Esophagus squamous epithelium (tissue), 5 donors: Measurements from ENCODE around the gene TPCN2. TPM values are rescaled to one million over a fixed set of nuclear protein-coding genes. Genes with fewer than 3 reads are reported as not detected.
"Not testable (repeated sequence)": the region's sequence is repeated elsewhere in the genome, so short reads cannot be mapped to it uniquely, and the experiment has no call there.

ENCODE experiments used
- DNase-seq: peaks from one replicate; lab custom pipeline; 2025; lab: John Stamatoyannopoulos, UW
- H3K27ac ChIP-seq, 4 donors: fragments of 200-600 bp; sonication (generic); one replicate each; pipeline ENCODE4 v1.5.1; 2016 to 2019; ENCODE audit warnings: mild to moderate bottlenecking in 1 of 4
- H3K27me3 ChIP-seq, 4 donors: fragments of 200-600 bp; sonication (generic); 1 replicate in 3 of 4; 2 replicates in 1 of 4; pipeline versions ENCODE4 v1.5.1 to v1.6.0; 2017 to 2021; ENCODE audit warnings: antibody characterized with exemption in 1 of 4
- H3K36me3 ChIP-seq, 3 donors: fragments of 200-600 bp; sonication (generic); one replicate each; pipeline ENCODE4 v1.5.1; 2016 to 2019
- H3K4me1 ChIP-seq, 3 donors: fragments of 200-600 bp; sonication (generic); one replicate each; pipeline ENCODE4 v1.5.1; 2017 to 2019
- H3K4me3 ChIP-seq, 4 donors: fragments of 200-600 bp; sonication (generic); 1 replicate in 3 of 4; 2 replicates in 1 of 4; pipeline ENCODE4 v1.5.1; 2016 to 2019; ENCODE audit warnings: mild to moderate bottlenecking in 2 of 4, moderate library complexity in 1 of 4
- H3K9me3 ChIP-seq, 3 donors: fragments of 200-600 bp; sonication (generic); one replicate each; pipeline ENCODE4 v1.5.1; 2016 to 2019
- POLR2A ChIP-seq, 4 donors: fragments of 450-650 bp; IDR thresholded peaks; one replicate each; pipeline ENCODE4 v1.6.1; 2017; ENCODE audit warnings: antibody characterized with exemption in 4 of 4, mild to moderate bottlenecking in 4 of 4, moderate library complexity in 3 of 4
- WGBS, 2 donors: methylation state at CpG; one replicate each; pipeline ENCODE4 v1.1.5; 2018; 5-methylcytosine and 5-hydroxymethylcytosine counted together
- intact Hi-C: fragments of 100-400 bp; cut with DNase I; formaldehyde crosslinking; loops from one replicate; pipeline ENCODE4 v1.15.0; 2022
- total RNA-seq, 4 donors: library from RNA; depleted of rRNA; stranded (reverse); fragments of >200 nt; gene quantifications; one replicate each; pipeline ENCODE4 v1.1.0, GENCODE V29; 2016
- TF ChIP-seq, protein P1 (sequence below), 6 experiments: fragments of 450-650 bp in 4 of 6; fragments of 200-600 bp in 2 of 6; sonication (generic) in 2 of 6; IDR thresholded peaks; one replicate each; pipeline ENCODE4 v1.5.1; 2016 to 2019; ENCODE audit warnings: antibody characterized with exemption in 6 of 6, mild to moderate bottlenecking in 4 of 6, moderate library complexity in 4 of 6
- donor health status: DM: yes; HTN: yes; CAD: no.

Gene TPCN2
- total RNA-seq, 4 donors from 2014 or later: 7.9 to 12.0 (median 9.1) TPM

- Histone ChIP-seq H3K4me3 (no peak overlapping the region), H3K27me3 (no peaks in the 10 kb centered on the region), H3K4me1 (peaks cover 9 to 26% (median 9%) of the 10 kb centered on the region in 3 donors), H3K36me3 (no peaks in the 10 kb centered on the region), H3K9me3 (peaks cover 0 to 5% (median 0%) of the 10 kb centered on the region in 3 donors), H3K27ac (no peak overlapping the region)
- 67 to 100% methylated on average over 1 of the region's 11 CpGs for WGBS, 2 donors
- TF ChIP-seq POLR2A (IDR thresholded peaks at IDR 0.05): no peak
- TF ChIP-seq, protein P1, sequence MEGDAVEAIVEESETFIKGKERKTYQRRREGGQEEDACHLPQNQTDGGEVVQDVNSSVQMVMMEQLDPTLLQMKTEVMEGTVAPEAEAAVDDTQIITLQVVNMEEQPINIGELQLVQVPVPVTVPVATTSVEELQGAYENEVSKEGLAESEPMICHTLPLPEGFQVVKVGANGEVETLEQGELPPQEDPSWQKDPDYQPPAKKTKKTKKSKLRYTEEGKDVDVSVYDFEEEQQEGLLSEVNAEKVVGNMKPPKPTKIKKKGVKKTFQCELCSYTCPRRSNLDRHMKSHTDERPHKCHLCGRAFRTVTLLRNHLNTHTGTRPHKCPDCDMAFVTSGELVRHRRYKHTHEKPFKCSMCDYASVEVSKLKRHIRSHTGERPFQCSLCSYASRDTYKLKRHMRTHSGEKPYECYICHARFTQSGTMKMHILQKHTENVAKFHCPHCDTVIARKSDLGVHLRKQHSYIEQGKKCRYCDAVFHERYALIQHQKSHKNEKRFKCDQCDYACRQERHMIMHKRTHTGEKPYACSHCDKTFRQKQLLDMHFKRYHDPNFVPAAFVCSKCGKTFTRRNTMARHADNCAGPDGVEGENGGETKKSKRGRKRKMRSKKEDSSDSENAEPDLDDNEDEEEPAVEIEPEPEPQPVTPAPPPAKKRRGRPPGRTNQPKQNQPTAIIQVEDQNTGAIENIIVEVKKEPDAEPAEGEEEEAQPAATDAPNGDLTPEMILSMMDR (IDR thresholded peaks at IDR 0.05): no peak
- intact Hi-C loops: no loop called here
- no peak for DNase-seq
Measured at GRCh38 chr11:69131121-69131566, 82.4 kb downstream of the TPCN2 start.

DNA sequence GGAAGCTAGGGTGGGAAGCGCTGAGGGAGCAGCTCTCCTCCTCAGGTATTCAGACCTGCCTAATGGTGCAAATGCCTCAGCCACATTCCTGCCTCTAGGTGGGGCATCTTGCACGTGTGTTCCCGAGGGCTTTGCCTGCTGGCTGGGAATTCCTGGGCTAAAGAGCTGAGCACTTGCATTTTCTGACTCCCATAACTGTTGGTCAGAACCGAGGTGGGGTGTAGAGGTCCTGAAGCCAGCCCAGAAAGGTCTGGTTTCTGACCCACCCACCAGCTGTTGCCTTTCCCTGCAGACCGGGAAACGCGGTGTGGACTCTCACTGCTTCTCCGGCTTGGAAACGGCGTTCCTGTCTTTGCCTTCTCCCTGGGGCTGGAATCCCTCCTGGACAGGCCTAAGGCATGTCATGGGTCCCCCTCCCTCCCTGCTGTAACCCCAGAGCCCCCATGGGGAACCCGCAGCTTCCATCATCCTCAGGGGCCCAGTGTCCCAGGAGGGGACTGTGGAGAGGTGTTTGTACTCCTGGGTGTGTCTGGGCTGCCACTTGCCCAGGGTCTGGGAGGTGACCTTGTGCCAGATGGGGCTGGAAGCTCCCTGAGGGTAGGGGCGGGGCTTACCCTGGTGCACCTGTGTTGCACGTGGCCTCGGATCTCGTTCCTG, 83.0 kb downstream of the TPCN2 start:
- DNase-seq: no peak
- TF ChIP-seq, protein P1 (IDR thresholded peaks at IDR 0.05): peak; percentile 21 to 96 (median 88)
- TF ChIP-seq POLR2A (IDR thresholded peaks at IDR 0.05): no peak
- Histone ChIP-seq H3K4me1 (peaks cover 9 to 25% (median 9%) of the 10 kb centered on the region in 3 donors), H3K36me3 (no peaks in the 10 kb centered on the region), H3K4me3 (no peak overlapping the region), H3K27ac (peak overlapping the region in 2 of 4 donors; percentile 7 to 19), H3K27me3 (no peaks in the 10 kb centered on the region), H3K9me3 (peaks cover 0 to 5% (median 0%) of the 10 kb centered on the region in 3 donors)
- WGBS, 2 donors: 28 to 30% methylated on average over 2 to 6 of the region's 15 CpGs
- intact Hi-C loops: no loop called here

- no peak for TF ChIP-seq POLR2A (IDR thresholded peaks at IDR 0.05)
- TF ChIP-seq, protein P1 (IDR thresholded peaks at IDR 0.05): no peak
- Histone ChIP-seq H3K27me3 (no peaks in the 10 kb centered on the region), H3K9me3 (peaks cover 0 to 5% (median 0%) of the 10 kb centered on the region in 3 donors), H3K27ac (no peak overlapping the region), H3K36me3 (no peaks in the 10 kb centered on the region), H3K4me1 (peaks cover 9 to 25% (median 9%) of the 10 kb centered on the region in 3 donors), H3K4me3 (no peak overlapping the region)
- DNase-seq: no peak
- intact Hi-C loops: no loop called here
- WGBS, 2 donors: 58 to 80% methylated on average over 3 of the region's 7 CpGs
Measured at GRCh38 chr11:69132301-69132670, 83.6 kb downstream of the TPCN2 start.

- Histone ChIP-seq H3K27me3 (no peaks in the 10 kb centered on the region), H3K9me3 (no peaks in the 10 kb centered on the region), H3K36me3 (no peaks in the 10 kb centered on the region), H3K27ac (no peak overlapping the region), H3K4me3 (no peak overlapping the region), H3K4me1 (peaks cover 9 to 29% (median 9%) of the 10 kb centered on the region in 3 donors)
- 85% methylated on average over 4 of the region's 4 CpGs for WGBS, 2 donors
- no peak for DNase-seq
- no peak for TF ChIP-seq POLR2A (IDR thresholded peaks at IDR 0.05)
- TF ChIP-seq, protein P1 (IDR thresholded peaks at IDR 0.05): no peak
- intact Hi-C loops: no loop called here
Measured at GRCh38 chr11:69133251-69133650, 84.5 kb downstream of the TPCN2 start.

DNA sequence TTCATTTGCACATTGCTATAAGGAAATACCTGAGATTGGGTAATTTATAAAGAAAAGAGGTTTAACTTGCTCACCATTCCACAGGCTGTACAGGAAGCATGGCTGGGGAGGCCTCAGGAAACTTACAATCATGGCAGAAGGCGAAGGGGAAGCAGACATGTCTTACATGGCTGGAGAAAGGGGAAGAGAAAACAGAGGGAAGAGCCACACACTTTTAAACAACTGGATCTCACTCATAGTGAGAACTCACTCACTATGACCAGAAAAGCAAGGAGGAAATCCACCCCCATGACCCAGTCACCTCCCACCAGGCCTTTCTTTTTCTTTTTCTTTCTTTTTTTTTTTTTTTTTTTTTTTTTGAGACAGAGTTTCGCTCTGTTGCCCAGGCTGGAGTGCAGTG, 85.5 kb downstream of the TPCN2 start:
- intact Hi-C loops, DNase-seq: not testable (repeated sequence)

More for the DNA sequence above, 85.5 kb downstream of the TPCN2 start:
- WGBS, 2 donors: 86 to 90% methylated on average over 1 of the region's 2 CpGs
- not testable (repeated sequence) for H3K9me3 ChIP-seq, H3K27me3 ChIP-seq, H3K4me3 ChIP-seq, H3K36me3 ChIP-seq, H3K27ac ChIP-seq
- peaks cover 9 to 29% (median 9%) of the 10 kb centered on the region in 3 donors for H3K4me1 ChIP-seq
